Esophagus squamous epithelium (tissue), 5 donors: ENCODE results near the gene CAPZB. TPM values are rescaled to one million over a fixed set of nuclear protein-coding genes. Genes with fewer than 3 reads are reported as not detected.

Source experiments
- DNase-seq: peaks from one replicate; lab custom pipeline; 2025; lab: John Stamatoyannopoulos, UW
- H3K27ac ChIP-seq, 4 donors: fragments of 200-600 bp; sonication (generic); one replicate each; pipeline ENCODE4 v1.5.1; 2016 to 2019; ENCODE audit warnings: mild to moderate bottlenecking in 1 of 4
- H3K27me3 ChIP-seq, 4 donors: fragments of 200-600 bp; sonication (generic); 1 replicate in 3 of 4; 2 replicates in 1 of 4; pipeline versions ENCODE4 v1.5.1 to v1.6.0; 2017 to 2021; ENCODE audit warnings: antibody characterized with exemption in 1 of 4
- H3K36me3 ChIP-seq, 3 donors: fragments of 200-600 bp; sonication (generic); one replicate each; pipeline ENCODE4 v1.5.1; 2016 to 2019
- H3K4me1 ChIP-seq, 3 donors: fragments of 200-600 bp; sonication (generic); one replicate each; pipeline ENCODE4 v1.5.1; 2017 to 2019
- H3K4me3 ChIP-seq, 4 donors: fragments of 200-600 bp; sonication (generic); 1 replicate in 3 of 4; 2 replicates in 1 of 4; pipeline ENCODE4 v1.5.1; 2016 to 2019; ENCODE audit warnings: mild to moderate bottlenecking in 2 of 4, moderate library complexity in 1 of 4
- H3K9me3 ChIP-seq, 3 donors: fragments of 200-600 bp; sonication (generic); one replicate each; pipeline ENCODE4 v1.5.1; 2016 to 2019
- POLR2A ChIP-seq, 4 donors: fragments of 450-650 bp; IDR thresholded peaks; one replicate each; pipeline ENCODE4 v1.6.1; 2017; ENCODE audit warnings: antibody characterized with exemption in 4 of 4, mild to moderate bottlenecking in 4 of 4, moderate library complexity in 3 of 4
- WGBS, 2 donors: methylation state at CpG; one replicate each; pipeline ENCODE4 v1.1.5; 2018; 5-methylcytosine and 5-hydroxymethylcytosine counted together
- intact Hi-C: fragments of 100-400 bp; cut with DNase I; formaldehyde crosslinking; loops from one replicate; pipeline ENCODE4 v1.15.0; 2022
- total RNA-seq, 4 donors: library from RNA; depleted of rRNA; stranded (reverse); fragments of >200 nt; gene quantifications; one replicate each; pipeline ENCODE4 v1.1.0, GENCODE V29; 2016
- TF ChIP-seq, protein P1 (sequence below), 6 experiments: fragments of 450-650 bp in 4 of 6; fragments of 200-600 bp in 2 of 6; sonication (generic) in 2 of 6; IDR thresholded peaks; one replicate each; pipeline ENCODE4 v1.5.1; 2016 to 2019; ENCODE audit warnings: antibody characterized with exemption in 6 of 6, mild to moderate bottlenecking in 4 of 6, moderate library complexity in 4 of 6
- donor health status: DM: yes; HTN: yes; CAD: no.

Gene CAPZB
- total RNA-seq, 4 donors from 2014 or later: 89.4 to 146 (median 126) TPM

DNA sequence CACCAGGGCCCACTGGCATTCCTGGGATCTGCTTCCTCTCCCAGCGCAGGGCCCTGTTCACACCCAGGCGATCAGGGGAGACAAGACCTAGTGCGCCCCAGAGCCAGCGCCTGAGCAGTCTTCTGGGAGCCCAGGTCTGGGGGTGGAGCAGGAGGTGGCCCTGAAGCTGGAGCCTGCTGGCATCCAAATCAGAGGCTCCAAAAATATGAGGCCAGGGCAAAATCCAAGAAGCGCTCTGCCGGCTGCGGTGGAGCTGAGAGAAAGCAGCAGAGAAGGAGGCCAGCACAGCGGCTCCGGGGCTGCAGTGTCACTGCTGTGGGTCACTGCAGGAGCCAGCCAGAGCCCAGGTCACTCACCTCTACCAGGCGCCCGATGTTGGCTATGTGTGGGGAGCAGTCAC, 140.5 kb downstream of the CAPZB start:
- no peak overlapping the region for H3K4me3 ChIP-seq
- H3K9me3 ChIP-seq: no peaks in the 10 kb centered on the region
- DNase-seq: no peak
- peaks cover 17 to 77% (median 31%) of the 10 kb centered on the region in 3 donors for H3K36me3 ChIP-seq
- peaks cover 11 to 79% (median 28%) of the 10 kb centered on the region in 3 donors for H3K4me1 ChIP-seq
- 70% methylated on average over 8 of the region's 11 CpGs; no CpG with 5 or more reads in 1 of the 2 donors for WGBS, 2 donors
- intact Hi-C loops: loop anchor here (5.0 kb wide), 1 partner anchor 312 kb away; no protein-coding TSS in a partner anchor
- TF ChIP-seq, protein P1, sequence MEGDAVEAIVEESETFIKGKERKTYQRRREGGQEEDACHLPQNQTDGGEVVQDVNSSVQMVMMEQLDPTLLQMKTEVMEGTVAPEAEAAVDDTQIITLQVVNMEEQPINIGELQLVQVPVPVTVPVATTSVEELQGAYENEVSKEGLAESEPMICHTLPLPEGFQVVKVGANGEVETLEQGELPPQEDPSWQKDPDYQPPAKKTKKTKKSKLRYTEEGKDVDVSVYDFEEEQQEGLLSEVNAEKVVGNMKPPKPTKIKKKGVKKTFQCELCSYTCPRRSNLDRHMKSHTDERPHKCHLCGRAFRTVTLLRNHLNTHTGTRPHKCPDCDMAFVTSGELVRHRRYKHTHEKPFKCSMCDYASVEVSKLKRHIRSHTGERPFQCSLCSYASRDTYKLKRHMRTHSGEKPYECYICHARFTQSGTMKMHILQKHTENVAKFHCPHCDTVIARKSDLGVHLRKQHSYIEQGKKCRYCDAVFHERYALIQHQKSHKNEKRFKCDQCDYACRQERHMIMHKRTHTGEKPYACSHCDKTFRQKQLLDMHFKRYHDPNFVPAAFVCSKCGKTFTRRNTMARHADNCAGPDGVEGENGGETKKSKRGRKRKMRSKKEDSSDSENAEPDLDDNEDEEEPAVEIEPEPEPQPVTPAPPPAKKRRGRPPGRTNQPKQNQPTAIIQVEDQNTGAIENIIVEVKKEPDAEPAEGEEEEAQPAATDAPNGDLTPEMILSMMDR (IDR thresholded peaks at IDR 0.05): no peak
- no peak for TF ChIP-seq POLR2A (IDR thresholded peaks at IDR 0.05)
- H3K27ac ChIP-seq: peak overlapping the region in 3 of 4 donors; percentile 45 to 49 (median 49)
- no peaks in the 10 kb centered on the region for H3K27me3 ChIP-seq

GRCh38 chr1:19344372-19344810, 140.9 kb downstream of the CAPZB start:
- 27 to 55% methylated on average over 6 to 10 of the region's 12 CpGs for WGBS, 2 donors
- Histone ChIP-seq H3K4me3 (no peak overlapping the region), H3K9me3 (no peaks in the 10 kb centered on the region), H3K36me3 (peaks cover 17 to 77% (median 27%) of the 10 kb centered on the region in 3 donors), H3K4me1 (peaks cover 9 to 75% (median 25%) of the 10 kb centered on the region in 3 donors), H3K27ac (peak overlapping the region in 3 of 4 donors; percentile 45 to 49 (median 49)), H3K27me3 (no peaks in the 10 kb centered on the region)
- intact Hi-C loops: loop anchor here (5.0 kb wide), 1 partner anchor 313 kb away; no protein-coding TSS in a partner anchor
- DNase-seq: no peak
- TF ChIP-seq POLR2A (IDR thresholded peaks at IDR 0.05): no peak
- TF ChIP-seq, protein P1 (IDR thresholded peaks at IDR 0.05): peak; percentile 86 to 98 (median 95)

DNA sequence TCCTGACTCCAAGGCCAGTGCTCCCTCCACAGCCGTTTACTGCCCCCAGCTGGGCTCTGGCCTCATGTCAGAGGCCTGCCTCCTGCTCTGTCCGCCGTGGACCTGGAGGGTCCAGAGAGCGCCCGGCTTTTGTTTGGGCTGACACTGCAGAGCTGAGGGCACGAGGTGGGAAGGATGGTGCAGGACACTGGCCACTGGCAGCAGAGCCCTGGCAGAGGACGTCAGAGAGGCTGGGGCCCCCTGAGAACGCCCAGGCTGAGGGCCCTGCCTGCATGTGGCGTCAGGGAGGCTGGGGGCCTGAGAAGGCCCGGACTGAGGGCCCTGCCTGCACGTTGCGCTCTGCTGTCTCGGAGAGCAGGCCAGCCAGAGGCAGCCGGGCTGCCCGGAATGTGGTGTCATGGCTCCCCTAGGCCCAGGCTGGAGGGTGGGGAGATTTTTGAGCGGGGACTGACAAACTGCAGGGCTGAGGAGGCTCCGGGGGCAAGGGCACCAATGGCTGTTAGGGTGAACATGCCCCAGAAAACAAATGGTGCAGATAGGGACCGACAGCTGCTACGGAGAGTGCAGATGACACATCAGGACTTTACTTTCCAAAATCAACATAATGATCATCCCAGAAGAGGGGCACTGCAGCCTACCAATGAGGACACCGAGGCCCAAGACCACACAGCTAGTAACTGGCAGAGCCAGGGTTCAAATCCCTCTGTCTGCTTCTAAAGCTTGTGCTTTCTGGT, 141.6 kb downstream of the CAPZB start:
- intact Hi-C loops: loop anchor here (5.0 kb wide), 1 partner anchor 314 kb away; no protein-coding TSS in a partner anchor
- Histone ChIP-seq H3K4me3 (no peak overlapping the region), H3K4me1 (peaks cover 7 to 69% (median 19%) of the 10 kb centered on the region in 3 donors), H3K27ac (peak overlapping the region in 3 of 4 donors; percentile 36 to 49 (median 45)), H3K27me3 (no peaks in the 10 kb centered on the region), H3K9me3 (no peaks in the 10 kb centered on the region), H3K36me3 (peaks cover 15 to 77% (median 27%) of the 10 kb centered on the region in 3 donors)
- WGBS, 2 donors: 76 to 83% methylated on average over 4 to 8 of the region's 20 CpGs
- TF ChIP-seq POLR2A (IDR thresholded peaks at IDR 0.05): no peak
- TF ChIP-seq, protein P1 (IDR thresholded peaks at IDR 0.05): no peak
- no peak for DNase-seq

DNA sequence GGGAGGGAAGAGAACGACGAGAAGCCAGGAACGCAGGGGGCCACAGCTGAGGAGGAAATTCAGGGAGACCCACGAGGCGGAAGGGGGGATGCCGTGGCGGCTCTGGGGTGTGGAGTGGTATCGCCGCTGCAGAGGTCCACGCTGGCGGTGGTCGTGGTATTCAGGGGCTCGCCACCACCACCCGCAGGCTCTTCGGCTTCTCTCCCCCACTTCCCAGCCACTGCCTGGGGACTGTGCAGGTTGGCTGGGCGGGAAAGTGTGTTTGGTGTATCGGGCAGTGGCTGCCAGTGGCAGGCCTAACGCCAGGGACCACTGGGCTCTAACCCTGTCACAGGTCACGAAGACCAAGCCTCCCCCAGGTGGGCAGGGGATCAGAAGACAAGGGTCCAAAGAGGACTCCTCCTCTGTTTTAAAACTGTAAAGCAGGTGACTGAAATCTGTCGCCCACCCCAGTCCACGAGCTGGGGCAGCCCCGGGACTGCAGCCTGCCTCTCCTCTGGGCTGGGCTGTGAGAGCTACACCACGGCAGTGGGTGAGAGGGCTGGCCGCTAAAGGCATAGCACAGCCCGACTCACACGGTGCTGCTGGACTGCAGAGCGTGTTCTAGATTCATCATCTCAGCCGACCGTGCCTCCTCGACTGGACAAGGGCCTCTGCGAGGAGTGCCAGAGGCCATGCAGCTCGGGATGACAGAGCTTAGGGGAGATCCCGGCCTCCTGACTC, 142.3 kb downstream of the CAPZB start:
- no peaks in the 10 kb centered on the region for H3K27me3 ChIP-seq
- peak overlapping the region in 3 of 4 donors; percentile 36 to 45 (median 45) for H3K27ac ChIP-seq
- no peak for TF ChIP-seq POLR2A (IDR thresholded peaks at IDR 0.05)
- TF ChIP-seq, protein P1 (IDR thresholded peaks at IDR 0.05): no peak
- DNase-seq: no peak
- H3K9me3 ChIP-seq: no peaks in the 10 kb centered on the region
- H3K36me3 ChIP-seq: peaks cover 15 to 77% (median 27%) of the 10 kb centered on the region in 3 donors
- intact Hi-C loops: loop anchor here (5.0 kb wide), 1 partner anchor 314 kb away; no protein-coding TSS in a partner anchor
- WGBS, 2 donors: 91 to 92% methylated on average over 11 to 16 of the region's 33 CpGs
- H3K4me1 ChIP-seq: peaks cover 6 to 61% (median 17%) of the 10 kb centered on the region in 3 donors
- no peak overlapping the region for H3K4me3 ChIP-seq
